Right lobe of liver (tissue), 6 donors: Measurements from ENCODE around the gene ETFB. TPM values are rescaled to one million over a fixed set of nuclear protein-coding genes. Genes with fewer than 3 reads are reported as not detected.
"Not testable (repeated sequence)": the region's sequence is repeated elsewhere in the genome, so short reads cannot be mapped to it uniquely, and the experiment has no call there.

Experiments
- ATAC-seq, 4 donors: fragments of 200-7000 bp; cut with Tn5 transposase; one replicate each; pipeline ENCODE4 v1.9.1; 2020; ENCODE audit warnings: mild to moderate bottlenecking in 4 of 4, moderate library complexity in 4 of 4
- DNase-seq, 3 donors: peaks; one replicate each; pipeline ENCODE4 v3.0.0-alpha.2; 2020
- H3K27ac ChIP-seq, 3 donors: fragments of 200-600 bp; one replicate each; pipeline ENCODE4 v1.8.0; 2022
- H3K27me3 ChIP-seq, 2 donors: fragments of 200-600 bp; one replicate each; pipeline ENCODE4 v1.8.0; 2022
- H3K36me3 ChIP-seq, 4 donors: fragments of 200-600 bp; sonication (generic) in 1 of 4; one replicate each; pipeline versions ENCODE4 v1.5.1 to v1.8.0; 2017 to 2022; ENCODE audit warnings: control low read depth in 1 of 4
- H3K4me1 ChIP-seq, 4 donors: fragments of 200-600 bp; sonication (generic) in 1 of 4; one replicate each; pipeline versions ENCODE4 v1.5.1 to v1.8.0; 2017 to 2022; ENCODE audit warnings: control low read depth in 1 of 4
- H3K4me3 ChIP-seq, 3 donors: fragments of 200-600 bp; one replicate each; pipeline ENCODE4 v1.8.0; 2022
- H3K9me3 ChIP-seq, 4 donors: fragments of 200-600 bp; sonication (generic) in 1 of 4; one replicate each; pipeline versions ENCODE4 v1.5.1 to v1.8.0; 2017 to 2022; ENCODE audit warnings: control low read depth in 1 of 4
- POLR2A ChIP-seq: fragments of 450-650 bp; IDR thresholded peaks from one replicate; pipeline ENCODE4 v1.6.1; 2017; ENCODE audit warnings: antibody characterized with exemption, mild to moderate bottlenecking
- WGBS: methylation state at CpG from one replicate; pipeline ENCODE4 v1.1.6; 2018; ENCODE audit warnings: low coverage, low lambda C conversion rate; ENCODE audit not compliant: insufficient coverage; ENCODE audit errors: missing lambda C conversion rate; 5-methylcytosine and 5-hydroxymethylcytosine counted together
- intact Hi-C, 2 donors: fragments of 100-400 bp; cut with DNase I; formaldehyde crosslinking; loops; one replicate each; pipeline versions ENCODE4 v1.11.2 to v1.14.1; 2022
- total RNA-seq, 6 experiments: library from RNA; depleted of rRNA in 2 of 6; stranded (reverse); fragments of >200 nt in 2 of 6; fragmentation: NEBNext Ultra II Directional in 3 of 6; extraction: Animal tissue kit (Norgen Biotek cat#: 25700) in 3 of 6; gene quantifications; one replicate each; pipeline versions ENCODE4 v1.1.0 to v1.2.4, GENCODE V29; 2016 to 2023
- TF ChIP-seq, protein P1 (sequence below), 4 donors: fragments of 200-600 bp in 3 of 4; fragments of 450-650 bp in 1 of 4; IDR thresholded peaks; one replicate each; pipeline versions ENCODE4 v1.5.1 to v1.8.0; 2016 to 2022; ENCODE audit warnings: antibody characterized with exemption in 4 of 4, mild to moderate bottlenecking in 2 of 4
- donor health status: DM: no; HTN: yes; CAD: no.
- donor health status: DM: no; HTN: no; CAD: no.
- donor health status: DM: no; HTN: no; CAD: no.
- donor health status: DM: no; HTN: yes; CAD: no.
- donor health status: DM: no; HTN: yes; CAD: no.

ETFB gene
- total RNA-seq, 6 experiments from 2014 or later: 210 to 439 (median 345) TPM

GRCh38 chr19:51402117-51402516, 35.9 kb upstream of the ETFB start:
- 91% methylated on average over 9 of the region's 9 CpGs for WGBS
- Histone ChIP-seq H3K36me3 (no peaks in the 10 kb centered on the region), H3K27ac (no peak overlapping the region), H3K4me1 (no peaks in the 10 kb centered on the region), H3K27me3 (no peaks in the 10 kb centered on the region), H3K4me3 (no peak overlapping the region), H3K9me3 (no peaks in the 10 kb centered on the region)
- intact Hi-C loops: no loop called here
- ATAC-seq (no peak), DNase-seq (no peak)
- TF ChIP-seq, protein P1, sequence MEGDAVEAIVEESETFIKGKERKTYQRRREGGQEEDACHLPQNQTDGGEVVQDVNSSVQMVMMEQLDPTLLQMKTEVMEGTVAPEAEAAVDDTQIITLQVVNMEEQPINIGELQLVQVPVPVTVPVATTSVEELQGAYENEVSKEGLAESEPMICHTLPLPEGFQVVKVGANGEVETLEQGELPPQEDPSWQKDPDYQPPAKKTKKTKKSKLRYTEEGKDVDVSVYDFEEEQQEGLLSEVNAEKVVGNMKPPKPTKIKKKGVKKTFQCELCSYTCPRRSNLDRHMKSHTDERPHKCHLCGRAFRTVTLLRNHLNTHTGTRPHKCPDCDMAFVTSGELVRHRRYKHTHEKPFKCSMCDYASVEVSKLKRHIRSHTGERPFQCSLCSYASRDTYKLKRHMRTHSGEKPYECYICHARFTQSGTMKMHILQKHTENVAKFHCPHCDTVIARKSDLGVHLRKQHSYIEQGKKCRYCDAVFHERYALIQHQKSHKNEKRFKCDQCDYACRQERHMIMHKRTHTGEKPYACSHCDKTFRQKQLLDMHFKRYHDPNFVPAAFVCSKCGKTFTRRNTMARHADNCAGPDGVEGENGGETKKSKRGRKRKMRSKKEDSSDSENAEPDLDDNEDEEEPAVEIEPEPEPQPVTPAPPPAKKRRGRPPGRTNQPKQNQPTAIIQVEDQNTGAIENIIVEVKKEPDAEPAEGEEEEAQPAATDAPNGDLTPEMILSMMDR (IDR thresholded peaks at IDR 0.05): no peak
- TF ChIP-seq POLR2A: no peak

- H3K4me1 ChIP-seq, intact Hi-C loops, DNase-seq, ATAC-seq, H3K27ac ChIP-seq, H3K4me3 ChIP-seq, H3K36me3 ChIP-seq, H3K9me3 ChIP-seq, H3K27me3 ChIP-seq: not testable (repeated sequence)
- 69% methylated on average over 6 of the region's 7 CpGs for WGBS
Observed at GRCh38 chr19:51399936-51400335, 33.7 kb upstream of the ETFB start.

DNA sequence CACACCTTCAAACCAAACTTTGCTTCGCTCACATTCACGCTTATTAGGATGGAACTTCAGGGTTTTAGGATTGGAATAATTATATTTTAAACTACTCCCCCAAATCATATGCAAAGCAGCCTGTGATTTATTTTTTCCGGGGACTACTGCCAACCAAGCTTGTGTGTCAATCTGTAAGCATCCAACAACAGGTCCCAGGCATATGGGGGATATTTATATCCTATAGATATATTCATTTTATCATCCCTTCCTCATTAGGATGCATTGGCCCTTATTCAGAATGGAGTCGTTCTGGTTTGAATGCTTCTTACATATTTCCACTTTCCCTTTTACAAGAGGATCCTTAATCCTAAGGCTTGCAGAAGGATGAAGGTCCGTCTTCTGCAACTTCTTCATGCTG, 33.0 kb upstream of the ETFB start:
- Histone ChIP-seq H3K27ac (no peak overlapping the region), H3K9me3 (no peaks in the 10 kb centered on the region), H3K36me3 (no peaks in the 10 kb centered on the region), H3K4me1 (peaks cover 0 to 3% (median 0%) of the 10 kb centered on the region in 4 donors), H3K27me3 (no peaks in the 10 kb centered on the region), H3K4me3 (no peak overlapping the region)
- ATAC-seq (no peak), DNase-seq (no peak)
- 77% methylated on average over 5 of the region's 5 CpGs for WGBS
- intact Hi-C loops: no loop called here
- no peak for TF ChIP-seq POLR2A
- TF ChIP-seq, protein P1 (IDR thresholded peaks at IDR 0.05): no peak

DNA sequence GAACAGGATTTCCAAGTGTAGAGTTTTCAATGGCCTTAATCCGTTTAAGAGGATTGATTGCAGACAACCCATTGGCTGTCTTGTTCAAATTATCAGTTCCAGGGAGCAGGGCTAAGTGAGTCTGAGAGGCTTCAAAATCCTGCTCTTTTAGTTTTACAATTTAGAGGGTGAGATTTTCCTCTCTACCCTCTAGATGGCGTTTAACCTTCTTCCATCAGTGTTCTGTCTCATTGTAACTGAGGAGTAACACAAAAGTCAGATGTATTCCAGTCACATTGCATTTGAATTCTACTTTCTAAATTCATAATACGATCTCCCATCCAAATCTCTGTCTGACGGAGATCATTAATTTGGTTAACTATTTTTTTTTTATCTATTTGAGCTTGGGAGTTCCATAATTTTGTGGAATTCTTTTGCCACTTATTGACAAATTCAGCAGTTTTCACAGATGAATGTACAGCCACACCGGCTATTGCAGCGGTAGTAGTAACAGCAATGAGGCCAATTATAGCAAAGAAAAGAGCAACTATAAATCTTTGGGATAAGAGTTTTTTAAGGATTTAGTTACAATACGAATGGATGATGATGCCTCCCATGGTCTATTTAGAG, 32.0 kb upstream of the ETFB start:
- no peak overlapping the region for H3K27ac ChIP-seq
- intact Hi-C loops: no loop called here
- 32% methylated on average over 7 of the region's 7 CpGs for WGBS
- TF ChIP-seq, protein P1 (IDR thresholded peaks at IDR 0.05): peak; percentile 42 to 61 (median 54)
- TF ChIP-seq POLR2A: no peak
- H3K27me3 ChIP-seq: no peaks in the 10 kb centered on the region
- peak; percentile 23 to 43 (median 28) for ATAC-seq
- no peaks in the 10 kb centered on the region for H3K36me3 ChIP-seq
- H3K9me3 ChIP-seq: no peaks in the 10 kb centered on the region
- no peak for DNase-seq
- peaks cover 0 to 3% (median 0%) of the 10 kb centered on the region in 4 donors for H3K4me1 ChIP-seq
- H3K4me3 ChIP-seq: no peak overlapping the region

DNA sequence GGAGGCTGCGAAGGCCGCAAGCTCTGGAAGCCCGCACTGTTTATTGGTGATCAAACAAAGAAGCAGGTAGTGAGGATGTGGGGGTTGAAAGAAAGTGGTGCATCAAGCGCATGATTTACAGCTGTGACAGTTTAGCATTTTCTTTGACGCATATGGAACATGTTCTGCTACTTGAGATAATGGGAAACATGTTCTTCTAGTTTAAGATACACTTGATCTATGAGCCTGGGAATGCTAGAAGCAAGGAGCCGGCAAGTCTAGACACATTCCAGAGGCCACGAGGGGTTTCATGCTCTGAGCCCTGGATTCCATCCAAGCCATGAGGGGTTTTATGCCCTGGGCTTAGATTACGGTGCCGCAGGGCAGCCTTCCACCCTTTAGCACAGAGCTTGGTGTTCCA, 31.3 kb upstream of the ETFB start:
- H3K27me3 ChIP-seq, ATAC-seq, DNase-seq, H3K36me3 ChIP-seq, intact Hi-C loops, H3K4me1 ChIP-seq, H3K27ac ChIP-seq, H3K4me3 ChIP-seq, H3K9me3 ChIP-seq: not testable (repeated sequence)
- WGBS: 88% methylated on average over 5 of the region's 9 CpGs
